NCI-H146 treated with DMSO at 0.1 percent for 48 hours (cell line): ENCODE measurements around the gene UNC45A.
"Not testable (repeated sequence)": the region's sequence is repeated elsewhere in the genome, so short reads cannot be mapped to it uniquely, and the experiment has no call there.

Source experiments
- DNase-seq: peaks from one replicate; lab custom pipeline; 2025; ENCODE audit not compliant: unreplicated experiment; lab: John Stamatoyannopoulos, UW

UNC45A gene, protein sequence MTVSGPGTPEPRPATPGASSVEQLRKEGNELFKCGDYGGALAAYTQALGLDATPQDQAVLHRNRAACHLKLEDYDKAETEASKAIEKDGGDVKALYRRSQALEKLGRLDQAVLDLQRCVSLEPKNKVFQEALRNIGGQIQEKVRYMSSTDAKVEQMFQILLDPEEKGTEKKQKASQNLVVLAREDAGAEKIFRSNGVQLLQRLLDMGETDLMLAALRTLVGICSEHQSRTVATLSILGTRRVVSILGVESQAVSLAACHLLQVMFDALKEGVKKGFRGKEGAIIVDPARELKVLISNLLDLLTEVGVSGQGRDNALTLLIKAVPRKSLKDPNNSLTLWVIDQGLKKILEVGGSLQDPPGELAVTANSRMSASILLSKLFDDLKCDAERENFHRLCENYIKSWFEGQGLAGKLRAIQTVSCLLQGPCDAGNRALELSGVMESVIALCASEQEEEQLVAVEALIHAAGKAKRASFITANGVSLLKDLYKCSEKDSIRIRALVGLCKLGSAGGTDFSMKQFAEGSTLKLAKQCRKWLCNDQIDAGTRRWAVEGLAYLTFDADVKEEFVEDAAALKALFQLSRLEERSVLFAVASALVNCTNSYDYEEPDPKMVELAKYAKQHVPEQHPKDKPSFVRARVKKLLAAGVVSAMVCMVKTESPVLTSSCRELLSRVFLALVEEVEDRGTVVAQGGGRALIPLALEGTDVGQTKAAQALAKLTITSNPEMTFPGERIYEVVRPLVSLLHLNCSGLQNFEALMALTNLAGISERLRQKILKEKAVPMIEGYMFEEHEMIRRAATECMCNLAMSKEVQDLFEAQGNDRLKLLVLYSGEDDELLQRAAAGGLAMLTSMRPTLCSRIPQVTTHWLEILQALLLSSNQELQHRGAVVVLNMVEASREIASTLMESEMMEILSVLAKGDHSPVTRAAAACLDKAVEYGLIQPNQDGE

DNA sequence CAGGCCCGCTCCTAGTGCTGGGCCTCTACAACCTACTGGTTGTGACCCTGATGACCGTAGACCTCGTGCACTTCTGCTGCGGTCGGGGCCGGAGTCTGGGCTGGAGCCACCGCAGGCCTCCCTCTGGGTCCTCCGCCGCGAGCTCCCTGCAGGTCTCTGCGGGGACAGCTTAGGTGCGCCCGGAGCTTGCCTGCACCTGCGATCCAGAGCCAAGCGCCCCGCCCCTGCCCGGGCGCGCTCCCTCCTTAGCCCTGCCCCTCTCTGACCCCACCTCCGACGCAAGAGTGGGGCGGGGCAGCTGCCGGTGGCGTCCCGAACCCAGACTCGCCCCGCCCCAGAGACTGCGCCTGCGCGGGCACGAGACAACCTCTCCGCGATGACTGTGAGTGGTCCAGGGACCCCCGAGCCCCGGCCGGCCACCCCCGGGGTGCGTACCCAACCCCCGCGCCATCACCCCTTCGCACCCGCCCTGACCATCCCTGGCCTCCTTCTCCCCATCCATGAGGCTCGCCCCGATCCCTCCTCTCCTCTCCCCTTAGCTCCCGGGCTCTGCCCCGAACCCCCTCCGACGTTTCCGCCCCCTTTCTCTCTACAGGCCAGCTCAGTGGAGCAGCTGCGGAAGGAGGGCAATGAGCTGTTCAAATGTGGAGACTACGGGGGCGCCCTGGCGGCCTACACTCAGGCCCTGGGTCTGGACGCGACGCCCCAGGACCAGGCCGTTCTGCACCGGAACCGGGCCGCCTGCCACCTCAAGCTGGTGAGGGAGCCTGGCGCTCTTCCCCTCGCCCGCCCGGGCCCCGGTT, at the start of gene UNC45A:
TSS of gene UNC45A (plus strand) at position 337 of the 803 bp plus-strand sequence. CDS start at position 377, 40 bp downstream.
- peak; percentile 68 for DNase-seq

DNA sequence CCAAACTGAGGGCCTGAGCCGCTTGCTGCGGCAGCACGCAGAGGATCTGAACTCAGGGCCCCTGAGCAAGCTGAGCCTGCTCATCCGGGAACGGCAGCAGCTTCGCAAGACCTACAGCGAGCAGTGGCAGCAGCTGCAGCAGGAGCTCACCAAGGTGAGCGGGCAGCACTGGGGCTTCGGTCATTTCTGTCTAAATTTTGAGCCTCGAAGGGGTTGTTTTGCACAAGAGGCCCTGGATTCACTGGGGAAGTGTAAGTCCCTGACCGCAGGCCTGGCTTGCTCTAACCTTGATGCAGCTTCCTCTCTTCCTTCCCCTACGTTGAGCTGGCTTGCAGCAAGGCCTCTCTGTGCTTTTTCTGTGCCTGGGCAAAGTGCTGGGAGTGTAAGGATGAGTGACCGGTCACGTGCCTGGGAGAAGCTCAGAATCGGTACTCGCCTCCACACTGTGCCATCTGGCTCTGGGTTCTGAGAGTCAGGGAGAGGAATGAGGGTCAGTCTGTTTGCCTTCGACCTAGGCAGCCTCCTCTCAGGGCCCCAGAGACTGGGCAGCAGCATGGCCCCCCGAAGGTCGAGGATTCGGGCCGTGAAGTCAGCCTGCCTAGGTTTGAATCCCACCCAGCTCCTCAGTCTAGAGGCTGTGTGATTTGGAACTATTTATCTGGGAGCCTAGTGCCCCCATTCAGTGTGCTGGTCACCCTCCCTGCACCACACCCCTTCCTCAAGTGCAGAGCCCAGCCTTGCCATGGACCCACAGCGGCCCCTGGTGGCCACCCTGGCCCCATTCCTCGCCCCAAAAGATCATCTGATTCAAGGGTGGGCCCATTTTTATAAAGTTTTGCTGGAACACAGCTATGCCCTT, 49.4 kb upstream of the UNC45A start:
- no peak for DNase-seq

DNA sequence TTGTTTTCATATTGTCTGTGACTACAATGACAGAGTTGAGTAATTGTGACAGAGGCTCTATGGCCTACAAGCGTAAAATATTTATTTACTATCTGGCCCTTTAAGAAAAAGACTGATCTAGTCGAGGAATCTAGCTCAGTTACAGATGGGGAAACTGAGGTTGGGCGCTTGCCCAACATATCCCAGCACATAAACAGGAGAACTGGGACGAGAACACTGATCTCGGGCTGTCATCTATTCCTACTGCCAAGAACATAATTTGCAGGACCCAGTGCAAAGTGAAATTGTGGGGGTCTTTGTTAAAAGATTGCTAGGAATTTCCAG, 48.8 kb upstream of the UNC45A start:
- DNase-seq, result no peak

DNA sequence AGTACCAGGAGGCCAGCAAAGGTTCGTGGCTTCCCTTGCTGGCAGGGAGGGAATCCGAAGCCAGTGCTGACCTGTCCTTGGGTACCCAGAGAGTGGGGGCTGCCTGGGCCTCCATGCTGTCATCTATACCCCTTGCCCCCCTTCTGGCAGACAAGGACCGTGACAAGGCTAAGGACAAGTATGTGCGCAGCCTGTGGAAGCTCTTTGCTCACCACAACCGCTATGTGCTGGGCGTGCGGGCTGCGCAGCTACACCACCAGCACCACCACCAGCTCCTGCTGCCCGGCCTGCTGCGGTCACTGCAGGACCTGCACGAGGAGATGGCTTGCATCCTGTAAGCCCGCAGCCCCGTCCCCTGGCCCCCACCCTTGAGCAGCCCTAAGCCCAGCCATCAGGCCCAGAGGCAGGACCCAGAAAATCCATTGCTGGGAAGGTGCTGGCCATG, 48.0 kb upstream of the UNC45A start:
- DNase-seq, result no peak

DNA sequence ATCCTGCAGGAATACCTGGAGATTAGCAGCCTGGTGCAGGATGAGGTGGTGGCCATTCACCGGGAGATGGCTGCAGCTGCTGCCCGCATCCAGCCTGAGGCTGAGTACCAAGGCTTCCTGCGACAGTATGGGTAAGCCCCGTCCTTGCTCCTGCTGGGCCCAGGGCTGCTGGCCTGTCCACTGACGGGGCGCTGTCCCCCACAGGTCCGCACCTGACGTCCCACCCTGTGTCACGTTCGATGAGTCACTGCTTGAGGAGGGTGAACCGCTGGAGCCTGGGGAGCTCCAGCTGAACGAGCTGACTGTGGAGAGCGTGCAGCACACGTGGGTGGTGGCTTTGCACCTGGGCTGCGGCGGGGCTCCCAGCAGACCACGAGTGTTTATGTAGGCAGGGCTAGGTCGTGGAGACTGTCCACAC, 45.8 kb upstream of the UNC45A start:
- no peak for DNase-seq

DNA sequence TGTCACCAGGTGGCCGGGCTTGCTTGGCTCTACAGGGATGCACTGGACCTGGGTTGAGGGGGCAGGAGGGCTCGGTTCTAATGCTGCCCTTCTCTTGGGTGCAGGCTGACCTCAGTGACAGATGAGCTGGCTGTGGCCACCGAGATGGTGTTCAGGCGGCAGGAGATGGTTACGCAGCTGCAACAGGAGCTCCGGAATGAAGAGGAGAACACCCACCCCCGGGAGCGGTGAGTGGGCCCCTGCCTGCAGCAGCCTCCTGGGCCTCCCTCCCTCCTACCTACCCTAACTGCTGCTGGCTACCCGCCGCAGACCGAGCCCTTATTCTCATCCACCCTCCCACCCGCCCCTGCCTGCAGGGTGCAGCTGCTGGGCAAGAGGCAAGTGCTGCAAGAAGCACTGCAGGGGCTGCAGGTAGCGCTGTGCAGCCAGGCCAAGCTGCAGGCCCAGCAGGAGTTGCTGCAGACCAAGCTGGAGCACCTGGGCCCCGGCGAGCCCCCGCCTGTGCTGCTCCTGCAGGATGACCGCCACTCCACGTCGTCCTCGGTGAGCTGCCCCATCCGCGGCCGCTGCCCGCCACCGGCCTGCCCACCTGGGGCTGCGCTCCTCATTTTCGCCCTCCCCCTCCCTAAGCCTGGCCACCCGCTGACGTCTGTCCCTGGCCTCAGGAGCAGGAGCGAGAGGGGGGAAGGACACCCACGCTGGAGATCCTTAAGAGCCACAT, 45.2 kb upstream of the UNC45A start:
- no peak for DNase-seq

DNA sequence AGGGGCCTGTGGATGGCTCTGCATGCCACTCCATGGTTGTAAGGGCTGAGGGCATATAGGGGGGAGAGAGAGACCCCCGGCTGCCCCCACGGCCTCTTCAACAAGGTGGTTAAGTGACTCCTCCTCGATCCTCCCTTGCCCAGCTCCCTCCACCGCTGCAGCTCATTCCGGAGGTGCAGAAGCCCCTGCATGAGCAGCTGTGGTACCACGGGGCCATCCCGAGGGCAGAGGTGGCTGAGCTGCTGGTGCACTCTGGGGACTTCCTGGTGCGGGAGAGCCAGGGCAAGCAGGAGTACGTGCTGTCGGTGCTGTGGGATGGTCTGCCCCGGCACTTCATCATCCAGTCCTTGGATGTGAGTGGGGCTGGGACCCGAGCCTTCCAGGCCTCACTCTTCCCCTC, 44.2 kb upstream of the UNC45A start:
- DNase-seq, result no peak

DNA sequence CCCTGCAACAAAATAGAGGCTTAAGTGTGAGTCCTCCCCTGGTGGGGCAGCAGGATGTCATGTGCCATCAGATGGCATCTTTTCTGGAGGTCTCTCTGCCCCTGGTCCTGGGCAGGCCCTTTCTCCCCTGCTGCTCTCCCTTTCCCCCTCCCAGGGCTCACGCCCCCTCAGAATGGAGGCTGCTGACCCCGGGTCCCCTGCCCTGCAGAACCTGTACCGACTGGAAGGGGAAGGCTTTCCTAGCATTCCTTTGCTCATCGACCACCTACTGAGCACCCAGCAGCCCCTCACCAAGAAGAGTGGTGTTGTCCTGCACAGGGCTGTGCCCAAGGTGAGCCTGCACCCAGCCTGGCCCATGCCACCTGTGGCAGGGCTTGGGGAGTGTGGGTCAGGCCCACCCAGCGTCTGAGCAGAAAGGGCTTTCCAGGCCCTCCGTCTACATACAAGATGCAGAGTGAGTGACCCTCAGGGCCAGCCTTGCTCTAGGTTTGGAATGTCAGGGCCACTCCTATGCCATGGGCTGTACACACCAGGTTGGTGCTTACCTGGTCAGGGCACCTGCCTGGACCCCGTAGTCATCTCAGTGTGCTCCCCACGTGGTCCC, 43.6 kb upstream of the UNC45A start:
- no peak for DNase-seq

DNA sequence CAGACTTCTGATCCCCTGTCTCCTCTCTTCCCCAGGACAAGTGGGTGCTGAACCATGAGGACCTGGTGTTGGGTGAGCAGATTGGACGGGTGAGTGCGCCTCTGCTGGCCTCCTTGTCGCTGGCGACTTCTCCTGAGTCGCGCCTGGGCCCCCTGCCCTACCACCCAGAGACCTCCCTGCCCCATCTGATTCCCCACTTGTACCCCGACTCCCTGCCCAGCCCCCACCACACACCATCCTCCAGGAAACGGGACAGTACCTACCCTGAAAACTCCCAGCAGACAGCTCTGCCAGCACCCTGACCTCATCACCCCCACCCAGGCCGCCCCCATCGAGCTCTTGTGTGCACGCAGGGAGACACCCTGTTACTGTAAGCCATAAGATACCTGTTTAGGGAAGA, 43.1 kb upstream of the UNC45A start:
- no peak for DNase-seq

DNA sequence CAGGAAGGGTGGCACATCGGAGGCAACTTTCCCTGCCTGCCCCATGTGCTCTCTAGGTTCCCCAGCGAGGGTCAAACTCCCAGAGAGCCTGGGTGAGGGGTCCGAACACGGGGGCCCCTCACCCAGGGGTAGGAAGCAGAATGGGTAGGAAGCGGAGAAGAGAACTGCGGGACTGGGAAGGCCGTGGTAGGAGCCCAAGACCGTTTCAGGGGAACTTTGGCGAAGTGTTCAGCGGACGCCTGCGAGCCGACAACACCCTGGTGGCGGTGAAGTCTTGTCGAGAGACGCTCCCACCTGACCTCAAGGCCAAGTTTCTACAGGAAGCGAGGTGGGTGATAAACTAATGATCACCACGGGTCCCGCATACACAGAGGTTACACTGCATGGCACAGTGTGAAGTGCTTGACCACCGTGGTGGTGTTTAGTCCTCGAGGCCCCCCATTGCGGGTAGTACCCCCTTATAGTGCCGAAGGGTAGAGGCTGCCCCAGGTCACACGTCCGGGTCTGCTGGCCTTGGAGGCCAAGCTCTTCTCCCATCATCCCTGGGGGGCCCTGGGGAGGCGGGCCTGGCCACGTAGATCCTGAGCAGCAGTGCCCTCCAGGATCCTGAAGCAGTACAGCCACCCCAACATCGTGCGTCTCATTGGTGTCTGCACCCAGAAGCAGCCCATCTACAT, 42.4 kb upstream of the UNC45A start:
- no peak for DNase-seq

DNA sequence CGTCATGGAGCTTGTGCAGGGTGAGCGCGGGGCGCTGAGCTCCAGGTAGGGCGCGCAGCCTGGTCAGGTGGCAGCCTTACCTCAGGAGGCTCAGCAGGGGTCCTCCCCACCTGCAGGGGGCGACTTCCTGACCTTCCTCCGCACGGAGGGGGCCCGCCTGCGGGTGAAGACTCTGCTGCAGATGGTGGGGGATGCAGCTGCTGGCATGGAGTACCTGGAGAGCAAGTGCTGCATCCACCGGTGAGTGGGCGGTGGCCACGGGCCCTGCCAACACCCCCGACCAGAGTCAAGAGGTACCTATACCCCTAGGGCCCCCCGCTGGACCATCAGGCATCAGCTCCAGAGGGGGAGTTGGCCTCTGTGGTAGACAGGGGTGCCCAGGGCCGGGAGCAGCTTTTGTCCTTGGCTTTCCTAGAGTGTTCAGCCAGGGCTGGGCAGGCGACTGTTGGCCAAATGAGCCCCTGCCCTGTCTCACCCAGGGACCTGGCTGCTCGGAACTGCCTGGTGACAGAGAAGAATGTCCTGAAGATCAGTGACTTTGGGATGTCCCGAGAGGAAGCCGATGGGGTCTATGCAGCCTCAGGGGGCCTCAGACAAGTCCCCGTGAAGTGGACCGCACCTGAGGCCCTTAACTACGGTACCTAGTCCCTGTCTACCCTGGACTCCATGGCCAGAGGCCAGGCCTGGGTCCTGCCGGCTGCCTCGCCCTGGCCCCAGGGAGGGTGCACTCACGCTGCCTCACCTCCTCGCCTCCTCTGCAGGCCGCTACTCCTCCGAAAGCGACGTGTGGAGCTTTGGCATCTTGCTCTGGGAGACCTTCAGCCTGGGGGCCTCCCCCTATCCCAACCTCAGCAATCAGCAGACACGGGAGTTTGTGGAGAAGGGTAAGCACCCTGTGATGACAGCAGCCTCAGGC, 41.7 kb upstream of the UNC45A start:
- peak; percentile 12 for DNase-seq

DNA sequence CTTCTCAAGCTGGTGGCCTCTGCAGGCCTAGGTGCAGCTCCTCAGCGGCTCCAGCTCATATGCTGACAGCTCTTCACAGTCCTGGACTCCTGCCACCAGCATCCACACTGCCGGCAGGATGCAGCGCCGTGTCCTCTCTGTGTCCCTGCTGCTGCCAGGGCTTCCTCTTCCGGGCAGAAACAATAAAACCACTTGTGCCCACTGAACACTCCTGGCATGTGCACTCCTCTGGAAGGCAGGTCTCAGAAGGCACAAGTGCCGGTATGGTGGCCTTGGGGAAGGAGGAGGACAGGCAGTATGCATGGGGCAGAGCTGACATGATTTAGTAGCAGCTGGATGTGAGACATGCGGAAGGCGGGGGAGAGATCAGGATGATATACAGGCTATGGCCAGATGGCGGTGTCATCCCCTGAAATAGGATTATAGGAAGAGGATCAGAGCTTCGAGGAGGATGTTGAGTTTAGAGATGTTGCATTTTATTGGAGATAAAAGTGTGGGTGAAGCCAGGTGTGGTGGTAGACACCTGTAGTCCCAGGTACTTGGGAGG, 39.4 kb upstream of the UNC45A start:
- no peak for DNase-seq

DNA sequence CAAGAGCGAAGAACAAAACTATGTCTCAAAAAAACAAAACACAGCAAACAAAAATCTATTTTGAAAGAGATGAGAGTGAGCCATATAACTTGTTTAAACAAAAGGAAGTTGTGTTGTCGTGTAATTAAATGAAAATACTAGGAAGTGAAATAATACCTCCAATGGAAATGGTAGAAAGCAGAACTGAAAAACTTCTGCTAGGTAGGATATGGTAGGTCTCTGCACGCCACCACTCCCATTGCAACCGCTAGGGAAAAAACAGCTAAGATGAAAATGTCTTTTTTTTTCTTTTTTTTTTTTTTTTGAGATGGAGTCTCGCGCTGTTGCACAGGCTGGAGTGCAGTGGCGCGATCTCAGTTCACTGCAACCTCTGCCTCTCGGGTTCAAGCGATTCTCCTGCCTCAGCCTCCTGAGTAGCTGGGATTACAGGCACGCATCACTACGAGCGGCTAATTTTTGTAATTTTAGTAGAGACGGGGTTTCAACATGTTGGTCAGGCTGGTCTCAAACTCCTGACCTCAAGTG, 37.9 kb upstream of the UNC45A start:
- DNase-seq, result not testable (repeated sequence)

DNA sequence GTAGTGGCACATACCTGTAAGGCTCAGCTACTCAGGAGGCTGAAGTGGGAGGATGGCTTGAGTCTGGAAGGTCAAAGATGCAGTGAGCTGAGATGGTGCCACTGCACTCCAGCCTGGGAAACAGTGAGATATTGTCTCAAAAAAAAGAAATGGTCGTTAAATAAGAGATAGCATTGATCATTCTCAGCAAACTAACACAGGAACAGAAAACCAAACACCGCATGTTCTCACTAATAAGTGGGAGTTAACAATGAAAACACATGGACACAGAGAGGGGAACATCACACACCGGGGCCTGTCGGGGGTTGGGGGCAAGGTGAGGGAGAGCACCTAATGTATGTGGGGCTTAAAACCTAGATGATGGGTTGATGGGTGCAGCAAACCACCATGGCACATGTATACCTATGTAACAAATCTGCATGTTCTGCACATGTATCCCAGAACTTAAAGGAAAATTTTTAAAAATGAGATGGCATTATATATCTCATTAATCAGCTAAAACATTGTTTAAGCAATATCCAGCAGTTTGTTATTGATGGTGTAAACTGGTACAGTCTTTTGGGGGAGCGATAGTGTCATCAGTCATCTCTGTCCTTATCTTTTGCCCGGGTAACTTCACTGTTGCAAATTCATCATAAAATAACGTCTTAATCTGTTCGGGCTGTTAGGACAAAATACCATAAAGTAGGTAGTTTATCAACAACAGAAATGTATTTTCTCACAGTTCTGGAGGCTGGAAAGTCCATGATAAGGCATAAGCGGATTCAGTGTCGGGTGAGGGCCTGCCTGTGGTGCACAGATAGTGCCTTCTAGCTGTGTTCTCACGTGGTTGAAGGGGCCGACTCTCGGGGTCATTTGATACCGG, 33.7 kb upstream of the UNC45A start:
- DNase-seq, result no peak

DNA sequence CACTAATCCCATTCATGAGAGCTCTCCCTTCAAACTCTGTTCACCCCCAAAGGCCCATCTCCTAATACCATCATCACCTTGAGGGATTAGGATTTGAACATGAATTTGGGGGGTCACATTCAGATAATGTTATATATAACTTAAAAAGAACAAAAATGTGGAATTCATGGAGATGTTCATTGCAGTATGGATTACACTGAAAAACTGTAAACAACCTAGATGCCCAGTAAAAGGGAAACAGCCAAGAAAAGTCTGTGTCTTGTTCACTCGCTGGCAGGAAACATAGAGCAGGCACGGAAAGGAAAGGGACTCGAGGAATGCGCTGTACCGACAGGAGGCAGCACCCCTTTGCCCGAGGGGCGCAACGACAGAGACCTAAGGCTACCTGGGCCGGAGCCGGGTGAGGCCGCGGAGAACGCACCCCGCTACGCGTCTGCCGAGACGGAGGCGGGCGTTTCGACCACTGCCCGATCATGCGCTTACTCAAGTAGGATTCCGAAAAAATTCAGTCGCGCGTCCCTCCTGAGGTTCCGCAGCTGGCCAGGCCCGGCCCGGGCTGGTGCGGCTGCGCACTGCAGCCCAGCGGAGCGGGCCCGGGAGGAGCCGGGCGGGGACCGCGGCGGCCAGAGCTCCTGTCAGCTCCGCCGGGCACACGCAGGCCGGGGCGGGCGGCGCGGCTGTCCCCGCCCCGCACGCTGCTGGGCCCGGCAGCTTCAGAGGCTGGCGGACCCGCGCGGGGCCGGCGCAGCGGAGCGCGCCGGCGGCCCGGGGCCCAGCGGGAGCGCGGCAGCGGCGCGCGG, 32.8 kb upstream of the UNC45A start:
- peak; percentile 14 for DNase-seq
